ENCODE measurements around the gene PCSK7. TPM values are rescaled to one million over a fixed set of nuclear protein-coding genes. Genes with fewer than 3 reads are reported as not detected.
A peak's percentile ranks its signal among the peaks of the same experiment; 100 is the strongest.

The PCSK7 gene
- total RNA-seq, 2 donors from 2014 or later = 38.5 to 45.7 TPM

DNA sequence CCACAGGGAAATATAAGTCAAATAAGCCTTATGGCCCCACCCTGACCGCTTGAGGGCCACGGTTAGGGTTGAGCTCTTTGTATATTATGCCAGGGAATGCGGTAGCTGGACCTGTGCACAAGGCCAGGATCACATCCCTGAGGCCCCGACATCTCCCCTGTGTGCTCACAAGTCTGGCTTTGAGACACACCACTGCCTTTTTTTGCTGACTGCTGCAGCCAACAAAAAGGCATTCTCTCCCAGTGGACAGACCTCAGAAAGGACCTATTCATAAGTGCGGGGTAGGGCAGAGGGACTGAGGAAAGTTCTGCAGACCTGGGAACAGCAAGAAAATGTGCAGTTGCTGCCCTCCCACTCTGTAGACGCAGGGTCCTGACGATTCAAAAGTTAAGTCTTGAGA, 56.8 kb downstream of the PCSK7 start:
- Histone ChIP-seq H3K27ac (no peak overlapping the region), H3K36me3 (no peaks in the 10 kb centered on the region), H3K4me3 (no peak overlapping the region), H3K27me3 (replicated peaks; ENCODE audit: insufficient read depth) (no peaks in the 10 kb centered on the region), H3K4me1 (replicated peaks) (peaks cover 4% of the 10 kb centered on the region), H3K9me3 (no peaks in the 10 kb centered on the region)
- no peak for TF ChIP-seq POLR2A (IDR thresholded peaks at IDR 0.05)
- TF ChIP-seq, protein P1, sequence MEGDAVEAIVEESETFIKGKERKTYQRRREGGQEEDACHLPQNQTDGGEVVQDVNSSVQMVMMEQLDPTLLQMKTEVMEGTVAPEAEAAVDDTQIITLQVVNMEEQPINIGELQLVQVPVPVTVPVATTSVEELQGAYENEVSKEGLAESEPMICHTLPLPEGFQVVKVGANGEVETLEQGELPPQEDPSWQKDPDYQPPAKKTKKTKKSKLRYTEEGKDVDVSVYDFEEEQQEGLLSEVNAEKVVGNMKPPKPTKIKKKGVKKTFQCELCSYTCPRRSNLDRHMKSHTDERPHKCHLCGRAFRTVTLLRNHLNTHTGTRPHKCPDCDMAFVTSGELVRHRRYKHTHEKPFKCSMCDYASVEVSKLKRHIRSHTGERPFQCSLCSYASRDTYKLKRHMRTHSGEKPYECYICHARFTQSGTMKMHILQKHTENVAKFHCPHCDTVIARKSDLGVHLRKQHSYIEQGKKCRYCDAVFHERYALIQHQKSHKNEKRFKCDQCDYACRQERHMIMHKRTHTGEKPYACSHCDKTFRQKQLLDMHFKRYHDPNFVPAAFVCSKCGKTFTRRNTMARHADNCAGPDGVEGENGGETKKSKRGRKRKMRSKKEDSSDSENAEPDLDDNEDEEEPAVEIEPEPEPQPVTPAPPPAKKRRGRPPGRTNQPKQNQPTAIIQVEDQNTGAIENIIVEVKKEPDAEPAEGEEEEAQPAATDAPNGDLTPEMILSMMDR (IDR thresholded peaks at IDR 0.05) = no peak
- no peak for TF ChIP-seq POLR2AphosphoS5 (IDR thresholded peaks at IDR 0.05)
- 68% methylated on average over 7 of the region's 7 CpGs for WGBS
- intact Hi-C loops (cut with DNase I) = loop anchor here (5.0 kb wide), 1 partner anchor 33 kb away; the partner anchor contains the start of gene PAFAH1B2
- no peak for DNase-seq (ENCODE audit: low spot score)

DNA sequence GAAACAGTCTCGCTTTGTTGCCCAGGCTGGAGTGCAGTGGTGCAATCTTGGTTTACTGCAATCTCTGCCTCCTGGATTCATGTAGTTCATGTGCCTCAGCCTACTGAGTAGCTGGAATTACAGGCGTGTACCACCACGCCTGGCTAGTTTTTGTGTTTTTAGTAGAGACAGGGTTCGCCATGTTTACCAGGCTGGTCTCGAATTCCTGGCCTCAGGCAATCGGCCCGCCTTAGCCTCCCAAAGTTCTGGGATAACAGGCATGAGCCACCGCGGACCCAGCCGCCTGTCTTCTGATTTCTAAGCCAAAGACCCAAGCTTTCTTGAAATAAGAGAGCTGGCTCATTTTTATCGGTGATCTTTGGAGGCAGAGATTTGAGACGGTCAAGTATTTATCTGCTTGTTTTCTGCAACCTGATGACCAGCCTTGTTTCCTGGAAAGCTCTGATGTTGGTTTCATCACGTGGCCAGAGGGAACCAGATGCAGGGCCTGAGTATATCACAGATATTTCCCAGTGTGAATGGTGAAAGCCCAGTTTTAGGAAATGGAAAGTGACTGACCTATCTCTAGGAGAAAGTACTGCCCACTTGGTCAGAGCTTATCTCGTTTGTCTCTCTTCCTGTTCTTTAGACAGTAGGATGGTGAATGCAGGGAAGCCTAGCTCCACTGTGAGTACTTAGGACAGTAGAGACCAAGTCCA, 59.0 kb downstream of the PCSK7 start:
- Histone ChIP-seq H3K27me3 (replicated peaks; ENCODE audit: insufficient read depth) (no peaks in the 10 kb centered on the region), H3K4me3 (no peak overlapping the region), H3K9me3 (no peaks in the 10 kb centered on the region), H3K27ac (peak overlapping the region; percentile 30 to 53), H3K4me1 (replicated peaks) (peaks cover 4% of the 10 kb centered on the region), H3K36me3 (peaks cover 0 to under 1% of the 10 kb centered on the region in 2 donors)
- TF ChIP-seq POLR2A (IDR thresholded peaks at IDR 0.05) = no peak
- peak; percentile 10 for TF ChIP-seq POLR2AphosphoS5 (IDR thresholded peaks at IDR 0.05)
- WGBS = 45% methylated on average over 14 of the region's 14 CpGs
- DNase-seq (ENCODE audit: low spot score) = no peak
- intact Hi-C loops (cut with DNase I) = no loop called here

DNA sequence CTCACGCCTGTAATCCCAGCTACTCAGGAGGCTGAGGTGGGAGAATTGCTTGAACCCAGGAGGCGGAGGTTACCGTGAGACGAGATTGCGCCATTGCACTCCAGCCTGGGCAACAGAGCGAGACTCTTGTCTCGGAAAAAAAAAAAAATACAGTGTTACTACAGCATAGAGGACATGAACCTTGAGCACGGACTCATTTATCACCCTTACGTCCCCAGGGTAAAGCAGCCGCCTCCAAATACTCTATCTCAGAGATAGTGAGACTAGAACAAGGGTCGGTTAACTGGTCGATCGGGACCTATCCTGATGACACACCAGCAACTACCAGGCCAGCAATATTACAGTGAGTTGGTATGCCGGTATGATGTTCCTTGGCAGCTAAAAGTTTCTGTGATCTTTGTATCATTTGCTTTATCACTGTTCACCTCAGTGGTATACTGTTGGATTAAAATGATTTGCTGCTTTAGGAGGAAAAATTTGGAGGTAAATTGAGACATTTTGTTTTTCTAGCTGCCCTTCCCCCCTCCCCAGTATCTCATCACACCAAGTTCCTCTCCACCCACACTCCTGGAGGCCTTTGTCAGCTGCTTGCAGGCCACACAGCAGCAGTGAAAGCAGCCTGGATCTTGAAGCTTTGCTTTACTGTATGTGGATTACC, 60.3 kb downstream of the PCSK7 start:
- TF ChIP-seq POLR2A (IDR thresholded peaks at IDR 0.05) = no peak
- TF ChIP-seq POLR2AphosphoS5 (IDR thresholded peaks at IDR 0.05) = no peak
- TF ChIP-seq, protein P1 (IDR thresholded peaks at IDR 0.05) = no peak
- no peak overlapping the region for H3K27ac ChIP-seq
- no peaks in the 10 kb centered on the region for H3K4me1 ChIP-seq (replicated peaks)
- 89% methylated on average over 14 of the region's 14 CpGs for WGBS
- no peak overlapping the region for H3K4me3 ChIP-seq
- peaks cover 0 to 3% of the 10 kb centered on the region in 2 donors for H3K36me3 ChIP-seq
- H3K9me3 ChIP-seq = no peaks in the 10 kb centered on the region
- no peaks in the 10 kb centered on the region for H3K27me3 ChIP-seq (replicated peaks; ENCODE audit: insufficient read depth)
- no peak for DNase-seq (ENCODE audit: low spot score)
- intact Hi-C loops (cut with DNase I) = no loop called here

DNA sequence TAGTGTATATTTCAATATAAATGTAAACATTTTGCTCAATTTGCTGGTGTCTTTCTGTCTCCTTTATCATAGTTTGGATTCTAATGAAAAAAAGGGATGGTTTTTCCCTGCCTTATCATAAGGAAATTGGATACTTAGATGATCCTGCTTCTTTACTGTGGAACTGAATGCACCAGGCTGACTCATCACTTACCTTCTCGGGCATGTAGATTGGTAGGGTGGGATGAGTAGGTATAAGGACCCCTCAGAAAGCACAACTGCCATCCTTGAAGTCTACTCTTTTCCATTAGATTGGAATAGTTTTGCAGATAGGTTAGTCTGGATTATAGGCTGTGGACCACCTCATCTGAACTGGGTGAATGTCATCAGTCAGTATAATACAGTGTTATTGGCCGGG, 60.9 kb downstream of the PCSK7 start:
- intact Hi-C loops (cut with DNase I) = no loop called here
- no peak for DNase-seq (ENCODE audit: low spot score)
- Histone ChIP-seq H3K27ac (no peak overlapping the region), H3K4me3 (no peak overlapping the region), H3K36me3 (peaks cover 0 to 3% of the 10 kb centered on the region in 2 donors), H3K4me1 (replicated peaks) (no peaks in the 10 kb centered on the region), H3K27me3 (replicated peaks; ENCODE audit: insufficient read depth) (no peaks in the 10 kb centered on the region), H3K9me3 (no peaks in the 10 kb centered on the region)
- TF ChIP-seq POLR2A (IDR thresholded peaks at IDR 0.05) = no peak
- TF ChIP-seq, protein P1 (IDR thresholded peaks at IDR 0.05) = no peak
- no peak for TF ChIP-seq POLR2AphosphoS5 (IDR thresholded peaks at IDR 0.05)
- WGBS = 90% methylated on average over 2 of the region's 2 CpGs

DNA sequence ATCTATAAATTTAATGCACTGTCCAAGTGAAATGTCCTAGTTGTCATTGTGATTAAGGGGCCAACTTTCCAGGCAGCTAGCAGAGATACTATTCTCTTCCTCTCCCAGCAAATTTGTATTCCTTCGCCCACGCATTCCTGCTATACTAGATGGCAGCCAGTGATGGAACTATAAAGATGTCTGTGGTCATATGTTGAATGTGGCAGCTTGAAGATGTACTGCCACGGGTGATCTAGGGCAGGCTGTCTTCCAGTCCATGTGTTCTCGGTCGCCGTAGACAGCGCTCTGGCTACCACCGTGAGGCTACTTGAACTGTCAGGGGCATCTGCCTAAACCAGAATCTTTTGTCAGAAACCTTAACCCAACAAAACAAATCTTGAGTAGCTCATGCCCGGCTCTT, 61.7 kb downstream of the PCSK7 start:
- WGBS = 57% methylated on average over 9 of the region's 9 CpGs
- no peak for DNase-seq (ENCODE audit: low spot score)
- TF ChIP-seq POLR2A (IDR thresholded peaks at IDR 0.05) = no peak
- TF ChIP-seq, protein P1 (IDR thresholded peaks at IDR 0.05) = no peak
- intact Hi-C loops (cut with DNase I) = no loop called here
- Histone ChIP-seq H3K9me3 (no peaks in the 10 kb centered on the region), H3K4me3 (no peak overlapping the region), H3K27ac (no peak overlapping the region), H3K36me3 (peaks cover 0 to 3% of the 10 kb centered on the region in 2 donors), H3K27me3 (replicated peaks; ENCODE audit: insufficient read depth) (no peaks in the 10 kb centered on the region), H3K4me1 (replicated peaks) (no peaks in the 10 kb centered on the region)

All from prostate gland (tissue), 2 donors.